Activated CD8-positive, alpha-beta memory T cell treated with anti-CD3 and anti-CD28 coated beads, Interleukin-2, amount 50 U/mL, for 24 hours (primary cell): Measurements from ENCODE around the gene TRIM15.
"Not testable (repeated sequence)": the region's sequence is repeated elsewhere in the genome, so short reads cannot be mapped to it uniquely, and the experiment has no call there.

Experiments used
- DNase-seq: peaks from one replicate; pipeline ENCODE4 v3.0.0-alpha.2; 2020; ENCODE audit errors: extremely low read depth

Gene TRIM15

DNA sequence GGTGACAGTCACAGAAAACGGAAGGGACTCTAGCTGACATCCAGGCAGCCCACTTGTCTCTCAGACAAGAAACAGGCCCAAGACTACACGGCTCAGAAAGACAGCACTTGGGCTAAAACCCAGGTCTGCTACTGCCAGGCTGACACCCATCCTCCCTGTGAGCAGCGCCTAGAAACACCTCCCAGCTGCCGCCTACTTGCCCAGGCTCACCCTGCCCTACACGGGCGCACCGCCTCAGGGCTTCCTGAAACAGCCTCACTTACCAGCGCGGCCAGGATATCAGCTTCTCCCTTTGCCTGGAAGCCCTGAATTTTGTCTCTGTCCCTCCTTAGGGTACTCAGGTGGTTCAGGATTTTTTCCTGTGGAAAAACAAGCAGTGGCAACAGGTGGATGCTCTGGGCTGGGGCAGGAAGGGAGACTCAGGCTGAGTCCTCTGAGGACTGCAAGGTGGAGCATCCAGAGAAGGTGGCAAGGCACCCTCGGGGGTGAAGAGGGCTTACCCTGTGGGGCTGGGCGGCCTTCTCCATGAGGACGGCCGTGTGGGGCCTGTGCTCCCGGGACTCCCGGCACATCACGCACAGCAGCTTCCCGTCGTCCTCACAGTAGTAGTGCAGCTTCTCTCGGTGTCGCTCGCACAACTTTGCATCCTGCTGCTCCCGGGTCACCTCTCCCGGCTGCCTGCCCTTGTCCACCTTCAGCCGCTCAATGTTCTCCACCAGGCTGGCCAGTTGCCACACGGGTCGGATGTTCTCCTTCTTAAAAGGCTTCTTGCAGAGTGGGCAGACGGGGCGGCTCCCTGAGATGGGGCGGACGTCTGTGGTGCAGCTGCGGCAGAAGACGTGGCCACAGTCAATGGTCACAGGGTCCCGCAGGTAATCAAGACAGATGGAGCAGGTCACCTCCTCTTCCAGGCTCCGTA is 35.1 kb downstream of the TRIM15 start:
- no peak for DNase-seq

- no peak for DNase-seq
These were observed 37.4 kb downstream of the TRIM15 start for GRCh38 chr6:30200551-30201281.

GRCh38 chr6:30202366-30202765 is 39.0 kb downstream of the TRIM15 start:
- DNase-seq, result no peak

DNA sequence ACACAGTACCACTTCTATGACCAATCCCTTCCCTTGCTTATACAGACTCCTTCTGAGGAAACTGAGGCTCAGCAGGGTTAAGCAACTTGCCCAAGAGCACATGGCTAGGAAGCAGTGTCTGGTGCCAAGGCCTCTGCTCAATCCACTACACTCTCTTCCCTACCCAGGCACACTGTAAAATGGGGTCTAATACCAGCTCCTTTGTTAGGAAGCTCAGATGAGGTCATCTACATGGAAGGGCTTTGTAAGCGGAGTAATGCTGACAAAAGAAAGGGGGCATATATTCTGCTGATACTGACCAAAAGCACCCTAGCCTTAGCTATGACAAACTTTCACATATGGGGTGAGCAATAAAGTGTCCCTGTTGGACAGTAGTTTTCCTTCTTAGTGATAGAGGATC is 40.8 kb downstream of the TRIM15 start:
- DNase-seq, result no peak

GRCh38 chr6:30206152-30206551 is 42.8 kb downstream of the TRIM15 start:
- no peak for DNase-seq

DNA sequence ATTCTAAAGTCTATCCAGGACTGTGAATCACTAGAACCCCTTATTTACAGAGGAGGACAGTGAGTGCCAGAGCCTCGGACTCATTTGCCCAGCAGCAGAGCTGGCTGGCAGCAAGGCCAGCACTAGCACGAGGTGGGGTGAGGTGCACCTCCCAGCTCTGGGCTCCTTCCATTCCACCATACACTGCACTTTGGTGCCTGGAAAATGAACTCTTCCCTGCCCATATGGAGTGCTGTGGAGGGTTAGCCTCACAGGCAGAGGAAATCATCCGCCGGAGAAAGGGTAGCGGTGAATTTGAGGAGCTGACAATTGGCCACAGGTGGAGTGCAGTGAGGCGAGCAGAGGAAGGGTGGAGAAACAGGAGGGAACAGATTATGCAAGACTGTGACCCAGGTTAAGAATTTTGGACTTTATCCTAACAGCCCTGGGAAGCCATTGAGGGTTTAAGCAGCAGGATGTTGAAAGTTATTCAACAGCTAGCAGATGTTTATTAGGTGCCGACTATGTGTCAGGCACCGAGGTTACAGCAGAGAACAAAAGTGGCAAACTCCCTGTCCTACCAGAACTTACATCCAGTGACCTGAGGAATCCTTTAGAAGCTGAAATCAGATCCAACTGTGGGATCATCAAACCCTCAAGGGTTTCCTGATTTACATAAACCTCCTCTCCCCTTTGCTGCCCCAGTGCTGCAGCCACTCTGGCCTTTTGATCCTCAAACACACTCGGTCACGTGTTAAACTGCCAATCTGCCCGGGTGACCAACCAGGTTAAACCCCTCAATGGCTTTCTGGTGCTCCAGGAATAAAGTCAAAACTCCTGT is 43.7 kb downstream of the TRIM15 start:
- no peak for DNase-seq

- DNase-seq, result no peak
These were observed 44.4 kb downstream of the TRIM15 start for GRCh38 chr6:30207619-30208295.

GRCh38 chr6:30211306-30211705 is 48.0 kb downstream of the TRIM15 start:
- DNase-seq, result no peak

DNA sequence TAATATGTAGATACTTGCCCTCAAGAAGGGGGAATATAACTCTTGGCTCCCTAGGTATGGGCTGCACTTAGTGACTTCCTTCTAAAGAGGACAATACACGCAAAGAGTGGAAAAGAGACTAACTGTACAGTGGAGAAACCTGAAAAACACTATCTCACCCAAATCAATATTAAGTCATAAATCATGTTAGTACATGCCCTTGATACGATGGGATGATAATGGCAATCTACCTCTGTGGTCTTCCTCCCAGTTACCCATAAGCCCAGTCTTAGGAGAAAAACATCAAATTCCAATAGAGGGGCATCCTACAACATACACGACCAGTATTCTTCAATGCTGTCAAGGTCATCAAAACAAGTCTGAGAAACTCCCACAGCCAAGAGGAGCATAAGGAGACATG is 48.6 kb downstream of the TRIM15 start:
- DNase-seq, result no peak

DNA sequence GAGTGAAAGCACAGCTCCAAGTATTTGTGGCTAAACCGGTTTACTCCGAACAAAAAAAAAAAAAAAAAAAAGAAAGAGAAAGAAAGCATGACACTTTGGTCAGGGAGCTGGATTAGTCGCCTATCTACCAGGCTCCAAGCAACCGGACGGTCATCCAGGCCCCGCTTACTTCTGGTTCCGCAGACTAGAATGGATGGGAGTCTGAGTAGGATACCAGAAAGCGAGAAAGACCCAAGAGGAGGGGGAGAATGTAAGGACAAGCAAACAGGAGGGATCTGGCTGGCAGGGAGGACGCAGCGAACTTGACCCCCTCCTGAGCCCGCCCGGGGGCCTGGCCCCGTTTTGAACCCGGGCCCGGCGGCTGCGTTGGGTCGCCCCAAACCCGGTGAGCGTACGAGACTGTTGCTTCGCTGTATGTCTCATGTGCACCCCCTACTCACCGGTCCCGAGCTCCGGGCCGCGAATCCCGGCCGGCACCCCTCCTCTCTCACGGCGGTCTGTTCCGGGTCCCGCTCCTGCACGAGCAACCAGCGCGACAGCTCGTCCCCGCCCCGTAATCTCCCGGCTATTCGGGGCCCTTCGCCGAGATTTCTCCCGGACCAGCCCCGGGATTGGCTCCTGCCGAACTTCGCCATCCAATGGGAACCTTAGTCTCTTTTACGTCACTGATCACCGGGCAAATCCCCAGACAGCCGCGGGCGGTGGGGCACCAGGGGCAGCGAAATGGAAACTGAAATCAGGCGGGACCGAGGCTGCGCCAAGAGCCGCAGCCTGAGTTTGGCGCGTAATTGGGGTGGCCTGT is 49.7 kb downstream of the TRIM15 start, which contains the start of gene TRIM26:
TRIM26 (minus strand) TSS at position 542 of the 802 bp plus-strand sequence. CDS start 14,303 bp downstream, outside the sequence.
- DNase-seq, result peak; percentile 90

DNA sequence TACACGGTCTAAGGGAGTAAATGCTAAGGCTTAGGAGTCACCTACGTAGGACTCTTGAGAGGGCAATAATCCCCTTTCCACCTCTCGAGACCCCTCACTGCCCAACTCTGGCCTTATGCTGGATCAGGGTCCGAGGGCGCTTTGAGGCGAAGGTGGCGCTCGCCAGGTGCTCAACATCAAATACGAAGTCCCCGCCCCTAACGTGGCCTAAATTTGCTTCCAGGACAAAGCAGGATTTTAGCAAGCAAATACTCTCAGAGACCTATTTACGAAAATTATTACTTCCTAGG is 50.3 kb downstream of the TRIM15 start:
- DNase-seq, result no peak

GRCh38 chr6:30213957-30214656 is 50.8 kb downstream of the TRIM15 start:
- no peak for DNase-seq

GRCh38 chr6:30214657-30214982 is 51.3 kb downstream of the TRIM15 start:
- no peak for DNase-seq

DNA sequence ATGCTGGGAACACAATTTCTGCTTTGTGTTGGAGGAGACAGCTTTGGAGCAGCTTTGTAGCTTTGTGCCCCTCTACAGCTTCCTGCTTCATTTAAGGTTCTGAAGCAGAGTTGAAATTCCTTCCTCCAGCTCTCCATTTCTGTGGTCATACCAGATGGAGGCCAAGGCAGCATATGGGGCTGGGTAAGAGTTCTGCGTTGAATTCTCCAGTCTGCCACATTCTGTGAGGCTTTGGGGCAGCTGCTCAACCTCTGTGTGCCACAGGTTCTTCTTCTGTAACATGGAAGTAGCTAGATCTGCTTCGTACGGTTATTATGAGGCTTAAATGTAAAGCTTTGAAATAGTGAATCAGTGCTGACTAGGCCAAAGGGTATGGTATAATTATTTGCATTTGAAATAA is 52.8 kb downstream of the TRIM15 start:
- no peak for DNase-seq

DNA sequence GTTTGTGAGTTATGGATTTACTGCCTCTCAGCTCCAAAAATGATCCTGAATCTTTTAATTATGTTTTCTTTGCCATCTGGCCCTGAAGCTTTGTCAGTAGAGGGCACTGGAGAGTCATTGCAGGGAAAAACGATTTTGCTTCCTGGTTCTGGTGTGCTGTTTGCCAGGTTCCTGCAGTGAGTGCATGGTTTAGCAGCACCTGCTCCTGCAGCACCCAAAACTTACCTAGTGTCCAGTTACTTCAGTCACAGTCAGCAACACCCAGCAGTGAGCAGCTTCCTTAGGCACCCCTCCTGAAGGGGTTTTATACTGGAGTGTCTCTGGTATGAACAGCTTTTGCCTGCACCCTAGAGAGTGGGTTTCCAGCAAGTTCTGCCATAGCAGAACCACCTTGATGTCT is 55.9 kb downstream of the TRIM15 start:
- no peak for DNase-seq

GRCh38 chr6:30221395-30221794 is 58.0 kb downstream of the TRIM15 start:
- DNase-seq, result not testable (repeated sequence)

GRCh38 chr6:30221956-30222355 is 58.6 kb downstream of the TRIM15 start:
- DNase-seq, result not testable (repeated sequence)
